ENCODE results near the gene SMCO4.

- TF ChIP-seq, protein P1, sequence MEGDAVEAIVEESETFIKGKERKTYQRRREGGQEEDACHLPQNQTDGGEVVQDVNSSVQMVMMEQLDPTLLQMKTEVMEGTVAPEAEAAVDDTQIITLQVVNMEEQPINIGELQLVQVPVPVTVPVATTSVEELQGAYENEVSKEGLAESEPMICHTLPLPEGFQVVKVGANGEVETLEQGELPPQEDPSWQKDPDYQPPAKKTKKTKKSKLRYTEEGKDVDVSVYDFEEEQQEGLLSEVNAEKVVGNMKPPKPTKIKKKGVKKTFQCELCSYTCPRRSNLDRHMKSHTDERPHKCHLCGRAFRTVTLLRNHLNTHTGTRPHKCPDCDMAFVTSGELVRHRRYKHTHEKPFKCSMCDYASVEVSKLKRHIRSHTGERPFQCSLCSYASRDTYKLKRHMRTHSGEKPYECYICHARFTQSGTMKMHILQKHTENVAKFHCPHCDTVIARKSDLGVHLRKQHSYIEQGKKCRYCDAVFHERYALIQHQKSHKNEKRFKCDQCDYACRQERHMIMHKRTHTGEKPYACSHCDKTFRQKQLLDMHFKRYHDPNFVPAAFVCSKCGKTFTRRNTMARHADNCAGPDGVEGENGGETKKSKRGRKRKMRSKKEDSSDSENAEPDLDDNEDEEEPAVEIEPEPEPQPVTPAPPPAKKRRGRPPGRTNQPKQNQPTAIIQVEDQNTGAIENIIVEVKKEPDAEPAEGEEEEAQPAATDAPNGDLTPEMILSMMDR (conservative IDR thresholded peaks at IDR 0.05), result no peak
- no peak for TF ChIP-seq EZH2 (IDR thresholded peaks at IDR 0.05; ENCODE audit: low read depth)
These were observed 24.0 kb downstream of the SMCO4 start for GRCh38 chr11:93519179-93519578.
